HEK293 (cell line): ENCODE results near the gene NUAK1.

ENCODE experiments used
- CTCF ChIA-PET: fragments of 350-600 bp; formaldehyde crosslinking; extraction: SDS; loops from one replicate; lab custom pipeline; 2021; ENCODE audit warnings: antibody characterized with exemption; lab: Yijun Ruan, JAX
- POLR2A ChIA-PET: fragments of 300-600 bp; formaldehyde crosslinking; extraction: SDS; loops from one replicate; lab custom pipeline; 2020; ENCODE audit warnings: antibody characterized with exemption, inconsistent platforms; lab: Yijun Ruan, JAX
- H3K27ac ChIP-seq: fragments of 200-500 bp; sonication (Bioruptor generic); 2 replicates; pipeline ENCODE4 v1.5.1; 2014; ENCODE audit warnings: low read depth, low read length, control low read depth, inconsistent platforms; ENCODE audit errors: extremely low read depth
- H3K36me3 ChIP-seq, 2 experiments: fragments of 200-500 bp in 1 of 2; sonication (Bioruptor generic) in 1 of 2; 1 replicate in 1 of 2; 2 replicates in 1 of 2; pipeline ENCODE4 v1.5.1; 2014 to 2017; ENCODE audit warnings: inconsistent platforms in 2 of 2, low read length in 2 of 2; ENCODE audit not compliant: control insufficient read depth in 2 of 2, insufficient read depth in 1 of 2
- H3K4me1 ChIP-seq: fragments of 200-500 bp; sonication (Bioruptor generic); 2 replicates; pipeline ENCODE4 v1.5.1; 2014; ENCODE audit warnings: mild to moderate bottlenecking, low read length, inconsistent platforms; ENCODE audit not compliant: control insufficient read depth, insufficient read depth
- H3K4me3 ChIP-seq: 2 replicates; pipeline ENCODE4 v1.5.1; 2011; ENCODE audit warnings: low read depth, mild to moderate bottlenecking, control low read depth, low read length, moderate library complexity
- H3K9me3 ChIP-seq: fragments of 200-500 bp; sonication (Bioruptor generic); 2 replicates; pipeline ENCODE4 v1.5.1; 2014; ENCODE audit warnings: low read depth, low read length, inconsistent platforms; ENCODE audit not compliant: control insufficient read depth, insufficient read depth
- BCL11A ChIP-seq: fragments of 450-650 bp; formaldehyde crosslinking; IDR thresholded peaks from 2 replicates; pipeline ENCODE4 v1.5.1; 2016; ENCODE audit warnings: low read depth, missing biosample characterization, missing genetic modification characterization
- BCL11B ChIP-seq: fragments of 450-650 bp; formaldehyde crosslinking; IDR thresholded peaks from 2 replicates; pipeline ENCODE4 v1.5.1; 2016; ENCODE audit warnings: low read depth, missing biosample characterization, missing genetic modification characterization
- HOXA7 ChIP-seq: sonication (generic); formaldehyde crosslinking; IDR thresholded peaks from 2 replicates; pipeline ENCODE4 v1.8.1; 2022; ENCODE audit warnings: missing genetic modification reagents, borderline replicate concordance
- HOXC10 ChIP-seq: sonication (generic); formaldehyde crosslinking; IDR thresholded peaks from 2 replicates; pipeline ENCODE4 v1.8.1; 2023; ENCODE audit warnings: mild to moderate bottlenecking, missing genetic modification reagents
- IKZF3 ChIP-seq: fragments of 450-650 bp; IDR thresholded peaks from 2 replicates; pipeline ENCODE4 v1.5.0; 2018; ENCODE audit warnings: missing biosample characterization, mild to moderate bottlenecking, missing genetic modification characterization, moderate library complexity
- KLF10 ChIP-seq: fragments of 450-650 bp; IDR thresholded peaks from 2 replicates; pipeline ENCODE4 v1.5.1; 2018; ENCODE audit warnings: missing biosample characterization, mild to moderate bottlenecking, missing genetic modification characterization
- PATZ1 ChIP-seq: fragments of 450-650 bp; formaldehyde crosslinking; IDR thresholded peaks from 2 replicates; pipeline ENCODE4 v1.5.1; 2016; ENCODE audit warnings: missing biosample characterization, missing genetic modification characterization
- PBX3 ChIP-seq: sonication (generic); formaldehyde crosslinking; IDR thresholded peaks from 2 replicates; pipeline ENCODE4 v1.8.1; 2022; ENCODE audit warnings: mild to moderate bottlenecking, moderate library complexity, missing genetic modification reagents
- SP3 ChIP-seq: fragments of 450-650 bp; formaldehyde crosslinking; IDR thresholded peaks from 2 replicates; pipeline ENCODE4 v1.5.1; 2016; ENCODE audit warnings: missing biosample characterization, missing genetic modification characterization
- YY2 ChIP-seq: fragments of 450-650 bp; formaldehyde crosslinking; IDR thresholded peaks from 2 replicates; pipeline ENCODE4 v1.5.1; 2016; ENCODE audit warnings: missing biosample characterization, missing genetic modification characterization
- ZBTB11 ChIP-seq: fragments of 450-650 bp; formaldehyde crosslinking; conservative IDR thresholded peaks from 2 replicates; pipeline ENCODE4 v1.5.1; 2016; ENCODE audit warnings: low read depth, missing biosample characterization, missing genetic modification characterization
- ZBTB21 ChIP-seq: fragments of 450-650 bp; formaldehyde crosslinking; IDR thresholded peaks from 2 replicates; pipeline ENCODE4 v1.5.1; 2017; ENCODE audit warnings: missing biosample characterization, missing genetic modification characterization
- ZNF155 ChIP-seq: fragments of 450-650 bp; formaldehyde crosslinking; IDR thresholded peaks from 2 replicates; pipeline ENCODE4 v1.5.1; 2016; ENCODE audit warnings: missing biosample characterization, missing genetic modification characterization
- ZNF24 ChIP-seq: fragments of 450-650 bp; formaldehyde crosslinking; IDR thresholded peaks from 2 replicates; pipeline ENCODE4 v1.5.1; 2016; ENCODE audit warnings: missing biosample characterization, missing genetic modification characterization
- ZNF26 ChIP-seq: fragments of 450-650 bp; formaldehyde crosslinking; IDR thresholded peaks from 2 replicates; pipeline ENCODE4 v1.5.1; 2016; ENCODE audit warnings: missing biosample characterization, missing genetic modification characterization
- ZNF350 ChIP-seq: fragments of 450-650 bp; formaldehyde crosslinking; IDR thresholded peaks from 2 replicates; pipeline ENCODE4 v1.5.0; 2017; ENCODE audit warnings: missing biosample characterization, mild to moderate bottlenecking, missing genetic modification characterization
- ZNF404 ChIP-seq: fragments of 450-650 bp; formaldehyde crosslinking; IDR thresholded peaks from 2 replicates; pipeline ENCODE4 v1.5.1; 2017; ENCODE audit warnings: missing biosample characterization, missing genetic modification characterization
- ZNF513 ChIP-seq: fragments of 450-650 bp; IDR thresholded peaks from 2 replicates; pipeline ENCODE4 v1.5.1; 2018; ENCODE audit warnings: missing biosample characterization, missing genetic modification characterization
- ZNF530 ChIP-seq: fragments of 450-650 bp; formaldehyde crosslinking; IDR thresholded peaks from 2 replicates; pipeline ENCODE4 v1.5.1; 2016; ENCODE audit warnings: low read depth, missing biosample characterization, missing genetic modification characterization
- ZNF548 ChIP-seq: fragments of 450-650 bp; formaldehyde crosslinking; IDR thresholded peaks from 2 replicates; pipeline ENCODE4 v1.5.1; 2016; ENCODE audit warnings: missing biosample characterization, missing genetic modification characterization
- ZNF670 ChIP-seq: fragments of 450-650 bp; formaldehyde crosslinking; IDR thresholded peaks from 2 replicates; pipeline ENCODE4 v1.5.1; 2016; ENCODE audit warnings: missing biosample characterization, missing genetic modification characterization, low read depth
- ZNF785 ChIP-seq: fragments of 450-650 bp; formaldehyde crosslinking; IDR thresholded peaks from 2 replicates; pipeline ENCODE4 v1.5.1; 2016; ENCODE audit warnings: missing biosample characterization, missing genetic modification characterization
- ZNF830 ChIP-seq: fragments of 450-650 bp; IDR thresholded peaks from 2 replicates; pipeline ENCODE4 v1.5.0; 2018; ENCODE audit warnings: missing biosample characterization, missing genetic modification characterization, low read depth, mild to moderate bottlenecking, moderate library complexity
- ZNF837 ChIP-seq: fragments of 450-650 bp; formaldehyde crosslinking; IDR thresholded peaks from 2 replicates; pipeline ENCODE4 v1.5.1; 2016; ENCODE audit warnings: missing biosample characterization, missing genetic modification characterization
- ZSCAN18 ChIP-seq: fragments of 450-650 bp; formaldehyde crosslinking; IDR thresholded peaks from 2 replicates; pipeline ENCODE4 v1.5.1; 2016; ENCODE audit warnings: missing biosample characterization, missing genetic modification characterization

Gene NUAK1

GRCh38 chr12:106081606-106082005 is 57.1 kb downstream of the NUAK1 start:
- no peak overlapping the region for H3K27ac ChIP-seq
- no peak for TF ChIP-seq IKZF3 (tag by site-specific recombination)
- TF ChIP-seq SP3 = no peak
- TF ChIP-seq ZNF404 (tag by site-specific recombination) = no peak
- TF ChIP-seq ZNF785 (tag by site-specific recombination) = no peak
- TF ChIP-seq ZBTB11 (tag by site-specific recombination) = no peak
- no peak for TF ChIP-seq BCL11A
- no peak for TF ChIP-seq ZNF24 (tag by site-specific recombination)
- TF ChIP-seq KLF10 (tag by site-specific recombination) = no peak
- TF ChIP-seq PATZ1 (tag by site-specific recombination) = no peak
- TF ChIP-seq YY2 (tag by site-specific recombination) = no peak
- no peak for TF ChIP-seq ZNF548 (tag by site-specific recombination)
- TF ChIP-seq, all 188 proteins: peak for 0
- Histone ChIP-seq H3K4me3 (no peak overlapping the region), H3K36me3 (peaks cover 0 to 3% of the 10 kb centered on the region in 2 experiments; a peak in 2 of 3 replicates), H3K4me1 (peaks cover 22% of the 10 kb centered on the region), H3K9me3 (no peaks in the 10 kb centered on the region)
- ChIA-PET POLR2A (interaction anchor here (0.9 kb wide), 1 partner anchor 9 kb away, joined by 4 read pairs; no protein-coding TSS in a partner anchor), CTCF (interaction anchor here (0.6 kb wide), 1 partner anchor 140 kb away, joined by 3 read pairs; no protein-coding TSS in a partner anchor)

GRCh38 chr12:106080791-106081170 is 58.0 kb downstream of the NUAK1 start:
- peaks cover 27% of the 10 kb centered on the region for H3K4me1 ChIP-seq
- no peak overlapping the region; the same call in 1 of the 2 replicates for H3K27ac ChIP-seq
- CTCF ChIA-PET = no interaction called here
- no peak overlapping the region for H3K4me3 ChIP-seq
- H3K36me3 ChIP-seq = peaks cover 0 to 3% of the 10 kb centered on the region in 2 experiments; a peak in 2 of 3 replicates
- POLR2A ChIA-PET = no interaction called here
- no peaks in the 10 kb centered on the region for H3K9me3 ChIP-seq
- TF ChIP-seq ZNF350 (tag by site-specific recombination) (no peak), ZNF513 (no peak), ZNF530 (tag by site-specific recombination) (no peak), ZNF26 (tag by site-specific recombination) (no peak), ZNF670 (no peak), ZNF155 (tag by site-specific recombination) (no peak), PBX3 (CRISPR knock-in tag) (no peak), BCL11B (tag by site-specific recombination) (no peak), ZNF837 (no peak), HOXA7 (CRISPR knock-in tag) (no peak), ZNF830 (no peak), ZBTB21 (tag by site-specific recombination) (no peak), ZSCAN18 (tag by site-specific recombination) (no peak), HOXC10 (no peak)
